Right ventricle myocardium superior (tissue), 1 donor: Measurements from ENCODE around the gene PPP6R1. TPM values are rescaled to one million over a fixed set of nuclear protein-coding genes. Genes with fewer than 3 reads are reported as not detected.
"Not testable (repeated sequence)": the region's sequence is repeated elsewhere in the genome, so short reads cannot be mapped to it uniquely, and the experiment has no call there.

ENCODE experiments used
- ATAC-seq: fragments of 200-7000 bp; cut with Tn5 transposase; one replicate; pipeline ENCODE4 v1.9.1; 2020; ENCODE audit warnings: mild to moderate bottlenecking; ENCODE audit not compliant: poor library complexity
- DNase-seq: peaks from one replicate; pipeline ENCODE4 v3.0.0-alpha.2; 2020
- intact Hi-C: fragments of 100-400 bp; cut with DNase I; formaldehyde crosslinking; loops from one replicate; pipeline ENCODE4 v1.11.2; 2022
- total RNA-seq: library from RNA; stranded (reverse); fragmentation: NEBNext Ultra II Directional; extraction: Animal tissue kit (Norgen Biotek cat#: 25700); gene quantifications from one replicate; pipeline ENCODE4 v1.2.1, GENCODE V29; 2021
- donor health status: DM: no; HTN: yes; CAD: no; lungs with severe emphysema.

Gene PPP6R1
- total RNA-seq, 1 donor from 2014 or later = 37.1 TPM

DNA sequence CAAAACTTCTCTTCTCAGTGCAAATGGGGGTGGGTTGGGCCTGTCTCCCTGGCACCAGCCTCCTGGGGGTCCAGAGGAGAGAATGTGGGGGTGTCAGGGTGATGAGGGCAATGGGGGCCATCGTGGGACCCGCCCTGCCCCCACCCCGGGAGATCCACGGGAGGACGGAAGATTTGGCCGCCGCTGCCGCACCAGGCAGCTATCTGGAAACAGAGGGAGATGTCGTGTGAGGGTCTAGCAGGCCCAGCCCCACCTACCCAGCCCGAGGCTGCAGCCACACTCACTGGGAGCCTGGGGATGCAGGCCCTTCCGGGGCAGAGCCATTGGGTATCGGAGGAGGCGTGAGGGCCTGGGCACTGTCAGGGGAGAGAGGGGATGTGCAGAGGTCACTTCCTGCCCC lies 28.5 kb downstream of the PPP6R1 start:
- no peak for ATAC-seq
- no peak for DNase-seq
- intact Hi-C loops = no loop called here

DNA sequence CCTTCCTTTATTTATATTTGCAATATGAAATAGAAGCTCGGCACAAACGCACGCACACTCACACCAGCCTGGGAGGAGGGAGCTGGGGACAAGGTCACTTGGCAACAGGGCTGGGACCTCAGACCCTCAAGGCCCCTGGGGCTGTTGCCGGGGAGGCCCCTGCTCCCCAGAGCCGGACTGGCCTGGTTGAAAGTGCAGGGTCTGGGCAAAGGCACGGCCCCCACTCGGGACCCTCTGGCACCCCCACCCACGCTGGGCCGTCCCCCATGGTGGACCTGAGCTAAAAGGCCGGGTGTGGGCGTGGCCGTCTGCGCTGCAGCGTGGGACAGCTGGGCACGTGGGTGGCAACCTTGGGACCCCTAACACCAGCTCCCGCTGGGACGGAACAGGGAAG lies 29.0 kb downstream of the PPP6R1 start:
- no peak for ATAC-seq
- intact Hi-C loops = no loop called here
- DNase-seq = no peak

DNA sequence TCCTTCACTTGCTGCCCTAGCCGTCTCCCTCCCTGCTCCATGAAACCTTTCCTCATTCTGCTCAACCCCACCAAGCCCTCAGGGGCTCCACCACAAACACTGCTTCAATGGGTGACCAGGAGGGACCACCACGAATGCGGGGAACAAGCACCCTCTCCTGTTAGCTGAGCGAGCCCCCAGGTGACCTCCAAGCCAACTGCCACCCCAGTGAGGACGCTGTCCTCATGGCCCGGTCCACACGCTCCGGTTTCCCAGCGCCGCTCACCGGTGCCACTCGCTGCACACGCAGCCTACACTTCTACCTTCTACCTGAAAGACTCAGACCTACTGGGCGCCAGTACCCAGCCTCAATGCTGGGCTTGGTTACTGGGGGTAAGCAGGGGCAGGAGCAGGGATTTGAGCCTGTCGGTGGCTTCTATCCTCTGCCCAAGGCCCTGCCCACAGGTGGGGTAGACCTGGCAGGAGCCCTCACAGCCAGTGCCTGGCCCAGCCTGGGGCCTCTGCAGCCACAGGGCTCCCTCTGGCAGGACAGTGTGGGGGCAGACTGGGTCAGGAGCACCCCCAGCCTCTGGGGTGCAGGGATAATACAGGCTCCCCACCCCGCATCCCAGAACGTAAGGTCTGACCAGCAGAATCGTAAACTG lies 29.6 kb downstream of the PPP6R1 start:
- ATAC-seq = no peak
- no peak for DNase-seq
- intact Hi-C loops = no loop called here

DNA sequence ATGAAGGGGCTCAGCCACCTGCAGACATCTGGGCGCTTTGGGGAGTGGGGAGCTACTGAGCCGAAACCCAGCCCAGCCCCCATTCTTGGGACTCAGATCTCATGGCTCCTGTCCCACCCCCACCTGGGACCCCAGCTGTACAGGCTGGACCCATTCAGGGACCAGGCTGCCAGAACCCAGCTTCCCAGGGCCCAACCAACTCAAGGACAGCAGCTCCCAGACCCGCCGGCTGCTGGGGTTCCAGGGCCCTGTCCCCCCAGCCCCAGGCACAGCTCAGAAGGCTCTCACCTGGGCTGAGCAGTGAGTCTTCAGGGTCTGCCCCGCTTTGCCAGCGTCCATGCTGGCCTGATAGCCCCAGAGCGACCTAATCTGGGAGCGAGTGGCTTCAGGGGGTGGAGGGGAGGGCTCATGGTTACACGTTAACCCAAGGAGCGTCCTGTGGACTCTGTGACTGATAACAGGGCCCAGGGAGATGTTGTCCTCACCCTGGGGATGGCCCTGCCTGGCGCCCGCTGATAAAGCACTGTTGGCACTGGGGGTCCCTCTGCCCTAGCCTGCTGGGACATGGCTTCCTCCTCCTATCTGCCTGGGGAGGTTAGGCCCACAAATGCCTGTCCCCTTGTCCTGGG lies 30.3 kb downstream of the PPP6R1 start, which contains the start of gene TMEM86B:
Gene TMEM86B (minus strand): TSS at position 361 of the 629 bp plus-strand sequence. CDS start 22 bp downstream, at position 339.
- intact Hi-C loops = no loop called here
- ATAC-seq (peak; percentile 9), DNase-seq (no peak)

DNA sequence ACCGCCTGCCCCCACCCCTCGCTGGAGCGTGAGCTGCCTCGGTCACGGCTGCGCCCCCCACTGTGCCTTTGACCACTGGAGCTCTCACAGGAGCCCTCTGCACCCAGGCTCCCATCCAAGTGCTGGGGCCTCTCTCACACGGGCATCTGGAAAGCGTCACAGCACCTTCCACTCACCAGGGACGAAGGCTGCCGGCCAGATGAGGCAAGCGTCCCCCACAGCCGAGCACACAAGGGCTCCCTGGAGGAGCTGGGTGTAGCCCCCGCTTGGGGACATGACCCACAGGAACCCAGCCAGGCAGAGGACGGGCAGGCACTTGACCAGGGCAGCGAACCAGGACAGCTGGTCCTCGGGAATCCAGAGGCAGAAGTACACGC lies 30.8 kb downstream of the PPP6R1 start:
- peak; percentile 80 for ATAC-seq
- peak; percentile 70 for DNase-seq

DNA sequence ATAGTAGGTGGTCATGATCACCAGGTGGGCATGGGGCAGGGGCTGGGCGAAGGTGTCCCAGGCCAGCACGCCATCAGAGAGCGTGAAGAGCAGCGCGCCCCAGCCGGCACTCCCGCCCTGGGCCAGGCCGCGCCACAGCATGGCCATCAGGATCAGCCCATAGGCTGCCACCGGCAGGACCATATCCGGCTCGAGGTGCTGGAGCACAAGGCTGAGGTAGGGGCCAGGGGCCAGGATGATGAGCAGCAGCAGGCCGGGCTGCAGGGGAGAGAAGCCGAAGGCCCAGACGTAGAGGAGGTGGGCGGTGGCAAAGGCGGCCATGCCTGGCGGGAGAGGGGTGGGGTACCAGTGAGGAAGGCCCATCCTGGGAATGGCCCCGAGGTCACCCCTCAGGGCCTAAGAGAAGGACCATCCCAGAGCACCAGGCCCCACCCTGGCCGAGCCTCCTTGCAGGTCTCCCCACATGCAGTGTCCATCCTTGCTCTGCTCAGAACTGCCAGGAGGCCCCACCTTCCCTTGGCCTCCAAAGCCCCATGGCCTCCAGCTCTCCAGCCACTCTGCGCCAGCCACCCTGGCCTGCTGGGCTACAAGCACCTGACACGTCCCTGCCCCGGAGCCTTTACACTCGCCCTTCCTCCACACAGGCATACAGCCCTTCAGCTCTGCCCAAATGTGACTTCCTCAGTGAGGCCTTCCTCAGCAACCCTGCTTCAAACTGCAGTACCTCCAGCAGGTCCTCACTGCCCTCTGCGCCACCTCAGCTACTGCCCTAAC lies 31.4 kb downstream of the PPP6R1 start:
- peak; percentile 24 for ATAC-seq
- intact Hi-C loops = no loop called here
- no peak for DNase-seq

More for the DNA sequence above, 30.8 kb downstream of the PPP6R1 start:
- intact Hi-C loops = no loop called here

DNA sequence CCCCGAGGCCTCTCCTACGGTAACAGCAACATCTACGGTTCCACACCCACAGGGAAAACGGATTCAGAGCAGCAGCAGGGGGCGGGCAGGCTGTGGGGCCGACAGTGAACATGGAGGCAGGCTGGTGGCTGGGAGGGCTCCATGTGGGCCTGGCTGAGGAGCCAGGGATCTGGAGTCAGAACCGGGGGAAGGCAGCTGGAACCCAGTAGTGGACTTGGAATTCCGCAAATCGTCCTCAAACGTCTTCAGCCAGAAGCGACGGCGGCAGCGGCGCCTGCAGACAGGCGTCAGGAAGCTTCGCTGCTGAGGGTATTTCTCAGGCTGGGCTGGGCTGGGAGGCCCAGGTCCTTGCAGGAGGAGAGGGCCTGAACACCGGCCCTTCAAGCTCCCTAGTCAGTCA lies 32.0 kb downstream of the PPP6R1 start:
- intact Hi-C loops = no loop called here
- no peak for DNase-seq
- ATAC-seq = no peak

GRCh38 chr19:55226273-55226672 lies 32.5 kb downstream of the PPP6R1 start:
- DNase-seq = no peak
- ATAC-seq = no peak
- intact Hi-C loops = no loop called here

- intact Hi-C loops = no loop called here
- ATAC-seq = no peak
- DNase-seq = no peak
Observed at GRCh38 chr19:55225415-55225958, 33.3 kb downstream of the PPP6R1 start.

- intact Hi-C loops, DNase-seq, ATAC-seq: not testable (repeated sequence)
Observed at GRCh38 chr19:55224679-55225414, 34.0 kb downstream of the PPP6R1 start.

DNA sequence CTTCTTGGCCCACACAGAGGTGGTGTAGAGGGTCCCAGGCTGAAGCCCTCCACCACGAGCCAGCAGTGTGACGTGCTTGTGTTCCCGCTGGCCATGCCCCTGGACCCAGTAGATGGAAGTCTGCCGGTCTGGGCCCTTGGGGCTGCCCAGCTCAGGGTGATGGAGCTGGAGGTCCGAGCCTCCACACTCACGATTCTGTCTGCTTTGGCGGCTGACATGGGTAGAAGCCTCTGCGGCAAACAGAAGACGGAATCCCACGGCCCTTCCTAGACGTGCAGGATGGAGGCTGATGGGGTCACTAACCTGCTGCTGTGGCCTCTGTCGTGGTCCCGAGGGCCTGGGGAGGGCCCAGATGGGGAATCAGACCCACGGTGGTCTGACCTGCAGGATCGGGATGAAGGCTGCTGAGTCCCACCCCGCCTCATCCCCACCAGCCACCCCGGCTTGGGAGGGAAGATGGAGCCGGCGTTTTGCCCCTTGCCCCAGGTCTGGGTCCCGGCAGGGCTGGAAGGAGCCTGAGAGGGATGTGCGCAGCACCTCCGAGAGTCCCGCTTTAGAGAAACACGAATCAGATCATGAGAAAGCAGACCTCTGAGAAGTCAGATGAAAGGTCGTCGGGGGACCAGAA lies 34.7 kb downstream of the PPP6R1 start:
- ATAC-seq = no peak
- intact Hi-C loops = no loop called here
- DNase-seq = no peak

DNA sequence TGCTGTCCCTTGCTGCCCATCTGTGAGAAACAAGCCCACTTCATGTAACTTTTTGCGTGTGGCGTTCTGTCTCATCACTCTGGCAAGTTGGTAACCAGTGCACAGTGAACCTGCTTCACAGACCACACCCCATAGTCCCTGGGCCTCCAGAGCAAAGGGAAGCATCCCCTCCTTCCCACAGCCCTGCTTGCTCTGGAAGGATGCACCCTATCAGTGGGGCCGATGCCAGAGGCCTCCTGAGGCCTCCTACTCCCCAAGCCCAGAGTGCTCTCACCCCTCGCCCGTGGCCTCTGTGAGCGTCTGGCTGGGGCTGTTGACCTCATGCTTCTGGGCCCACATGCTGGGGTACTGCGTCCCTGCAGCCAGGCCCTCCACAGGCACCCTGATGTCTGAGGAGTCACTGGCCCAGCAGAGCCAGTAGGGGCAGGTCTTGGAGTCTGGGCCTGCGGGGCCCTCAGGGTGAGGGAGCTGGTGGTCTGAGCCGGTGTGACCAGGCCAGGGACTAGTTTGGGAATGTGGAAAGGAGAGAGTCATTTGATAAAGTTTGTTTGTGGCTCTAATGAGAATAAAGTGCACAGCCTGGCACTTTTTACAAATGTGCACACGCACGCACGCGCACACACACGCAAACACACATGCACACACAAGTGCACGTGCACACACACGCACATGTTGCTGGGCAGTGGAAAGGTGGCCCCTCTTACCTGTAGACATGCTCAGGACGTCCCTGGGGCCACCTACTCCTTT lies 35.4 kb downstream of the PPP6R1 start:
- ATAC-seq (no peak), DNase-seq (no peak)
- intact Hi-C loops = no loop called here

DNA sequence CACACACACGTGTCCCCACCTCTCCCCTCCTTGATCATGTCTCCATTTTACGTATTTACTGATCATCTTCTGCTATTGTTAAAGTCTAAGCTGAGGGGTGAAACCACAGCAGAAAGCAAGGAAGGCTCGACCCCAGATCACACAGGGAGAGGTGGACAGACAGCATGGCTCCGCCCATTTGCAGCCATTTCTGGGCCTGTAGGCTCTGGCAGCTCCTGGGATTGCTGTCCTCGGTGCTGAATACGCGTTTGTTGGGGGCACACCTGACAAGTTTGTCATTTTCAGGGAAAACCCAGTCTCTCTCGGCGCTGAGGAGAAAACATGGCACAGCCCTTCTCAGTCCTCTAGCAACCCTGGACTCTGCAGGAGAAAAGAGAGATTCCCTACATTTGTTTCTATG lies 38.3 kb downstream of the PPP6R1 start:
- no peak for ATAC-seq
- no peak for DNase-seq
- intact Hi-C loops = no loop called here

GRCh38 chr19:55216461-55217198 lies 42.2 kb downstream of the PPP6R1 start:
- peak; percentile 92 for ATAC-seq
- intact Hi-C loops = no loop called here
- peak; percentile 89 for DNase-seq

GRCh38 chr19:55213547-55213946 lies 45.3 kb downstream of the PPP6R1 start:
- intact Hi-C loops = no loop called here
- DNase-seq = no peak
- ATAC-seq = no peak

DNA sequence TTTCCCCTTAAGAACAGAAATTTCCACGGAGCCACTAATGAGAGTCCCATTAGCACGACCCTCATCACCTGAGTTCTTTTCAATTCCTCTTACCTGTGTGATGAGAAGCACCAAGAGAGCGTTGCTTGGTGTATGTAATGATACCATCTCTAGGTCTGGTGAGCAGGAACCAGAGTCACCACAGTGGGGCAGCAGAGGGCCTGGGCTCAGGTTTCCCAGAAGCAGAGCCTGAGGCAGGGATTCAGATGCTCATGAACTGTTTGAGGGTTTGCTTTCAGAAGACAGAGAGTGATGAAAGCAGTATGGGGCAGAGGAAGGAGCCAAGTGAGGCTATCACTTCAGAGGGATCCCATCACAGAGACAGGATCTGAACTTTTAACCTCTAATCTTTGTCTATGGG lies 46.4 kb downstream of the PPP6R1 start:
- intact Hi-C loops = no loop called here
- DNase-seq = no peak
- no peak for ATAC-seq
